Daoy (cell line): ENCODE data around the gene PHB1. TPM values are rescaled to one million over a fixed set of nuclear protein-coding genes. Genes with fewer than 3 reads are reported as not detected.

Experiments used
- DNase-seq: peaks from one replicate; pipeline ENCODE4 v3.0.0-alpha.2; 2015; ENCODE audit warnings: low read depth
- total RNA-seq: library from RNA; depleted of rRNA; stranded (reverse); fragments of >200 nt; shearing (Covaris generic); gene quantifications from 2 replicates; pipeline ENCODE4 v1.2.3, GENCODE V29; 2014

PHB1 gene
- total RNA-seq, 1 experiment from 2014 or later, result 177 TPM

DNA sequence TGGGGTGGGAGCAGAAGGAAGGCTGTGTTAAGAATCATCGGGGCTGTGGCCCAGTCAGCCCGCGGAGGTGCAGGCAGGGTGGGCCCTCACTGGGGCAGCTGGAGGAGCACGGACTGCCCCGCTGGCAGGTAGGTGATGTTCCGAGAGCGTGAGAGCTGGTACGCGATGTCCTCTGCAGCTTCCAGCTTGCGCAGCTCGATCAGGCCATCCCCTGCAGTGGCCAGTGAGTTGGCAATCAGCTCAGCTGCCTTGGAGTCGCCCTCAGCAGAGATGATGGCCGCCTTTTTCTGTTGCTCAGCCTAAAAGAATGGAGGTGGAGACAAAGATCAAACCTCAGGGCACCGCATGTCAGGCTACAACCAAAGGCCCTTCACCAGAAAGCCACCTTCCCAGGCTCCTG lies 9.8 kb downstream of the PHB1 start:
- no peak for DNase-seq

DNA sequence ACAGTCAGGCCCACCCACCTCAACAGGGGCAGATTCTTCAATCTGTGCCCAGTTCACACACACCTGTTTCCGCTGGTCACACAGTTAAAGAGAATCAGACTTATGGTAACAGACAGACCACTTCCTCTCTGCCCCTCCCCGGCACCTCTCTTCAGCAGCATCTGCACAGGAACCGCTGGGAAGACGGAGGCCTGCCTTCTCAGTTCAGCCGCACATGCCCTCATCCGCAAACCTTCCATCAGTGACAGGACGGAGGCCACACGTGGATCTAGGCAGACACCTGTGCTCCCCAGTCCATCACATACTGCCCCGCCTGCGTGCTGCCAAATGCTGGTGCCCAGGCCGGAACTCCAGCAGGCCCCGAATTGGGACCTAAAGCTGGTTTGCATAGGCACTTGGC lies 10.3 kb downstream of the PHB1 start:
- no peak for DNase-seq

DNA sequence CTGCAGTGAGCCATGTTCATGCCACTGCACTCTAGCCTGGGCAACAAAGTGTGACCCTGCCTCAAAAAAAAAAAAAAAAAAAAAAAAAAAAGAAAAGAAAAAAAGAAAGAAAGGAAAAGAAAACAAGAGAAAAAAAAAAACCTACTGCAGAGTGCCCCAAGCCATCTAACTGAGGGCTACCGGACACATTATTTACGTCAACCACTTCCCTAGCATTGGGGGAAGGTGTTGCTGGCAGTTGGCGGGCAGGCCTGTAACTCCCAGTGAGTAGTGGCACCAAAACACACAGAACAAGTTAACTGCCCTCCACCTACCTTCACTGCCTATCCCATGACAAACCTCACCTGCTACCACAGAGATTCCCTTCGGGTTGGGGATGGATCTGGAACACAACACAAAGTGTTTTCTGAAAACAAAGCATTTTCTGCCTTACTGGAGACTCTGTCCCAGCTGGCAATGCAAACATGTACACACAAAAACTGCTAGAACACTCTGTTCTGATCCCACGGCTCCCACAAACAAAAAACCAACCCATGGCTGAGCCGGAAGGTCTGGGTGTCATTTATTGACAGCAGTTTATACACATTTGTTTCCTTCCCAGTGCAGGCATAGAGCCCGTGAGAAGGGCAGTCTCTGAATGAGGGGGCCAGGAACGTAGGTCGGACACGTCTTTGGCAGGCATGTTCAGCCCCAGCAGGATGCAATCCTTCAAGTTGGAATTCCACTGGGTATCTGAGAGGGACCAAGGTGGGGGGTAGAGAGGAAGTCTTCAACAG lies 11.0 kb downstream of the PHB1 start:
- no peak for DNase-seq

DNA sequence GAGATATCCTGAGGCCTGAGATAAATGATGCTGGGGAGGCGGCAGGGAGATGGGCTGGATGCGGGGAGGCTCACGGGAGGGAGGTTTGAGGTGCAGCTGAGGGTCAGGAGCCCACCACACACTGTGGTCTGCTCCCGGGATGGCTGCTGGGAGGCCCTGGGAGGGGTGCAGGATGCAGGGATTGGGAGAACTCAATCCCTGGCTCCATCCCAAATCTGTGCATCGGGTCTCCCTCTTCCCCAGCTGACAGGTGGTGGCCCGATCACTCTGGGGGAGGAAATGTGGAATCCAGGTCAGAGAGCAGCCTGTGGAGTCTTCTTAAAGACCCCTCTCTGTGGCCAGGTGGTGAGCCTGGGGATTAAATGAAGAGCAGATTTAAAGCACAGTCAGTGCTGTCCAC lies 12.0 kb downstream of the PHB1 start:
- DNase-seq, result no peak

- DNase-seq, result no peak
Measured at GRCh38 chr17:49401971-49402611, 12.6 kb downstream of the PHB1 start.

GRCh38 chr17:49399995-49400394 lies 14.7 kb downstream of the PHB1 start:
- no peak for DNase-seq

- no peak for DNase-seq
Measured at GRCh38 chr17:49397586-49397985, 17.1 kb downstream of the PHB1 start.

DNA sequence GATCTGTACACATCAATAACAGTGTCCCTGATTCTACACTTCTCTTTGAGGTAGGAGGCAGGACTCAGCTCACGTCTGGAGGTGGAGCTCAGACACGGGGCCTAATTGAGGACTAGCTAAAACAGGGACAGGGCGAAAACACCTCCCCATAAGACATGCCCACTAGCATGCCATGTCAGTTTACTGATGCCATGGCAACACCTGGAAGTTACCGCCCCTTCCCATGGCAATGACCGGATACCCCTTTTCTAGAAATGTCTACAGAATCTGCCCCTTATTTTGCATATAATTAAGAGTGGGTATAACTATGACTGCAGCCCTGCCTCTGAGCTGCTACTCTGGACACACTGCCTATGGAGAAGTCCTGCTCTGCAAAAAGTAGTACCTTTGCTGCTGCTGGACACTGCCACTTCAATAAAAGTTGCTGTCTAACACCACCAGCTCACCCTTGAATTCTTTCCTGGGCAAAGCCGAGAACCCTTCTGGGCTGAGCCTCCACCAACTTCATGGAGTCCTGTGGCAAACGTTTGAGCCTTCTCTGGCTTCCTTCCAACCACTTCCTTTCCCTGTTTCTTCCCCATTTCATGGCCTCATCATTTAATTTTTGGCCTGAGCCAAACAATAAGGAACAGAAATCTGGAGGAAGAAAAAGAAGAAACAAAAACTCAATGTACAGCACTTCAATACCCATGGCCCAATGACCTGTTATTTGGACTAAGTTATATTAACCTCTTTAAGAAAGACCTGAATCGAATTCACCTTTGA lies 21.0 kb downstream of the PHB1 start:
- DNase-seq, result no peak

GRCh38 chr17:49390548-49391324 lies 23.9 kb downstream of the PHB1 start:
- peak; percentile 20 for DNase-seq

- DNase-seq, result peak; percentile 59
Measured at GRCh38 chr17:49389514-49390347, 25.0 kb downstream of the PHB1 start.

DNA sequence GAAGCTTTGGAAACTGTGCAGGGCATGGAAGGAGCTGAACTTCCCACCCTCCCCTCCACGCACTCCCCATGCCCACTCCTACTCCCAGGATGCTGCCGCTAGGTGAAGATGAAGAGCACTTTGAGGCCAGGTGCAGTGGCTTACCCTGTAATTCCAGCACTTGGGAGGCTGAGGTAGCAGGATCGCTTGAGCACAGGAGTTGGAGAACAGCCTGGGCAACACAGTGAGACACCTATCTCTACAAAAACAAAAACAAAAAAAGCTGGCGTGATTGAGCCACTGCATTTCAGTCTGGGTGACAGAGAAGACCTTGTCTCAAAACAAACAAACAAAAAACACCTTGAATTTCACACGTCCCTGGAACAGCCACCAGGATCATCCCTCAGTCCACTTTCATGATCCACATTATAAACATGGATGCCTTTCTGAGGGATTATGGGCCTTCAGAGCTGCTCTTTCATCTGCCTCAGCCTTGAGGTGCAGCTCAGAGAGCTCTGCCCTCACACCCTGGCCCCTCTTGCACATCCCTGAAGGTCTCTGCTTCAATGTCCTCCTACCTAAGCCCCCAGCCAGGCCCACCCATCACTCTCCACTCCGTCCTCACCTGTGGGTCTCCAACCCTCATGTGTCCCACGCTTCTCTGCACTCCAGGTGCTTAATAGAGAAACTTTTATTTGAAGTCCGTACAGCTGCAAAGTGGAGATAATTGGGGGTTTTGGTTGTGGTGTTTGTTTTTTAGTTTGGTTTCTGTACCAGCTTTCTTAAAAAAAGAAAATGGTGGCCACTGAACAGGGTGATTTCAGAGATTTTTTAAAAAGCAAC lies 25.8 kb downstream of the PHB1 start:
- peak; percentile 23 for DNase-seq

DNA sequence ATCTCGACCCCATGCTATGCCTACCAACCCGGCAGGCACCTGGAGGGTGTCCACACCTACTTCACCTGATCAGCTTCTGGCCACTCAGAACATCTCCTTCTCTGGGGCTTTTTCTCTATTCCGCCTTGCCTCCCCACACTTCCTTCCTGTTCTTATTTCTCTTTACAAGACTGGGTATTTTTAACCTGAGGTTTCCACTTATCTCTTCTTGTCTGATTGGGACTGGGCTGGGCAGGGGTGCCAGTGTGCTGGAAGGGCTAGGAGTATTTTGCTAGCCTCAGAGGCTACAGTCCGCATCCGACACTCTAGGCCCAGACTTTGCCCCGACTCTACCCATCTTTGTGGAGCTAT lies 26.4 kb downstream of the PHB1 start:
- no peak for DNase-seq

DNA sequence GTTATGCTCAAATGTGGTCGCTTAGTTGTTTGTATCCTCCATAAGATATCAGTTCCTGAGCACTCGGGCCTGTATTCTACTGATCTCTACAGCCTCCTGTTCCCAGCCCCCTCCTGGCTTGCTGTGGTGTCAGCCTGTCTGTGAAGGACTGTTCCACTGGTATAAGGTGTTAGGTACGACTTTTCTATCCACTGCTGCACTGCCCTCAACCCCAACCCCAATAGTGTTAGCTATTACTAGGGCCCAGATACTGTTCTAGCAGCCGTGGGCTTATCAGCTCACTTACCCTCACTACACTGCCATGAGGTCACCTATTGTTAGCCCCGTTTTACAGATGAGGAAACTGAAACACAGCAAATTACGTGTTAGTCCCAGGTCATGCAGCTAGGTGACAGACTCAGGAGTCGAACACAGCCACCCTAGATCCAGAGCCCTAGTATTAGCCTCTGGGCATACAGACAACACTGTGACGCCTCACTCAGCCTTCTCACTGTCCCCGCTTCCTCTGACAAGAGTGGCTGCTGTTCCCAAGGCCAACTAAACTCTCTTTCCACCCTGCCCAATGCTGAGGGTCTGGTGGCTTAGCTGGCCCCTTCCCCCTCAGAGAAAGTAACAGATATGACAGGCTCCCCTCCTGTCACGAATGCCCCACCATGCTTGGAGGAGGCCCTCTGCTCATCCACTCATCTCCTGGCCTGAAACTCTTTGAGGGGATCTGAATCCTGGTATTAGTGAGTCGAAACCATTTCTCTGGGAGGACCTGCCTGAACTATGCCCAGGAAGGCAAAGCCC lies 27.0 kb downstream of the PHB1 start:
- no peak for DNase-seq

DNA sequence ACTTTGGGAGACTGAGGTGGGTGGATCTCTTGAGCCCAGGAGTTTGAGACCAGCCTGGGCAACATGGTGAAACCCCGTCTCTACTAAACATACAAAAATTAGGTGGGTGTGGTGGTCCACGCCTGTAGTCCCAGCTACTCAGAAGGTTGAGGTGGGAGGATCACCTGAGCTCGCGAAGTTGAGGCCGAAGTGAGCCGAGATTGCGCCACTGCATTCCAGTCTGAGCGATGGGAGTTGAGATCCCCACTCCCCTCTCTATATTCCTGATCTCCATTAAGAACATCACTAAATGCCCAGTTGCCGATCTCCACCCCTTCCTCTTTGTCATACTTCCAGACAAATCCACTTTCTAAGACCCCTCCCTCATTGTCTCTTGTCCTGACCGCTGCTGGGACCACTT lies 28.3 kb downstream of the PHB1 start:
- no peak for DNase-seq

GRCh38 chr17:49384951-49385350 lies 29.7 kb downstream of the PHB1 start:
- no peak for DNase-seq

DNA sequence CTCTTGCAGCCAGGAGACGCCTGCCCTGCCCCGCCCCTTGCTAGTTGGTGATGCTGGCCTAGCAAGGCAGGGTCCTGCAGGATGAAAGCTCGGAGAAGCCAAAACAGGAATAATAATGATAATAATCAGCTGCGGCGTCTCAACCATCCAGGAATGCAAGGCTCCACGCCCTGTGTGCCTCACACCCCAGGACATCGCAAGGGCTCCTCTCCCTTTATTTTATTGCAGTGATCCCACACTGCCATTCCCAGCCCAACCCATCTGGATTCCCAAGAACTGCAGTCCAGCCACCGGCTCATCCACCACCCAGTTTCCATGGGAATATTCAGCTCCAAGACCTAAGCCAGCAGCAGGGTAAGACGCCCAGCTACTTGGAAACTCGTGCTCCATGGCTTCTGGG lies 31.6 kb downstream of the PHB1 start:
- no peak for DNase-seq

GRCh38 chr17:49382556-49382955 lies 32.1 kb downstream of the PHB1 start:
- DNase-seq, result no peak

- DNase-seq, result no peak
Measured at GRCh38 chr17:49381793-49382192, 32.9 kb downstream of the PHB1 start.

DNA sequence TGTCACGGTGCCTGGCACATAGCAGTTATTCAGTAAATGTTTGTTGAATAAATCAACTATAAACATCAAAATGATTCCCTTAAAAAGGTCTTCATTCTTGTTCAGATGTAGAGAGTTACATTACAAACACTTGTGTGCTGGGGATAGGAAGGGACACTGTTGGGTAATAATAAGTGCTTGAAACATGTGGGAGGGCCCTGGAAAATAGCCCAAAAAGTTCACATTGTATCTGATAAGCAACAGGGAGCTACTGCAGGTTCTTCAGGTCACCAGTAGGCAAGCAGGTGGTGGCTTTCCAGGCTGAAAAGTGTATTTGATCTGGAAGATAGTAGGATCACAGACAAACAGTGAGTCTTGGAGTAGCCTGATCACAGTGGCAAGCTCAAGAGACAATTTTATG lies 33.6 kb downstream of the PHB1 start:
- DNase-seq, result no peak

DNA sequence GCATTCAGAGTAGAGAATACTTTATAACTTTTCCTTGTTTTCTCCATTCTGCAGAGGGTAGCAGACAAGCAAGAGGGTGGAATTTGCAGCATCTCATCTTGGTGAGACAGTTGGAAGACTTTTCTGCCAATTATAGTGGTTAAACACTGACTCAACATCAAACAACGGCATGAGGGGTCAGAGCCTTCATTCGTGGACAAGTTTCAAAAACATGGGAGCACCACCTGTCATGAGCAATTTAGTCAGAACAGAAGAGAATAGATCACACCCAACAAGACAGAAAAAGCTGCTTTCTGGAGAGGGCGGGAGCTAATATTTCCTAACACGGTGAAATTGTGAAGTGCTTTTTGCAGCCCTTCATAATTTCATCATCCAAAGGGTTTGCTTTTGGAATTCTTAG lies 34.8 kb downstream of the PHB1 start:
- DNase-seq, result no peak
